Heart left ventricle (tissue), 16 donors: ENCODE data around the gene TXNDC9. TPM values are rescaled to one million over a fixed set of nuclear protein-coding genes. Genes with fewer than 3 reads are reported as not detected.

Experiments used
- ATAC-seq, 4 donors: fragments of 200-7000 bp; cut with Tn5 transposase; one replicate each; pipeline ENCODE4 v1.9.1; 2020 to 2022; ENCODE audit warnings: moderate library complexity in 4 of 4, mild to moderate bottlenecking in 3 of 4, moderate number of reproducible peaks in 1 of 4
- DNase-seq, 5 donors: peaks; one replicate each; pipeline ENCODE4 v3.0.0-alpha.2; 2020
- H3K27ac ChIP-seq, 12 donors: fragments of 200-600 bp; sonication (generic) in 4 of 12; one replicate each; pipeline versions ENCODE4 v1.5.0 to v1.8.0; 2016 to 2022; ENCODE audit warnings: mild to moderate bottlenecking in 2 of 12
- H3K27me3 ChIP-seq, 9 donors: fragments of 200-600 bp; sonication (generic) in 2 of 9; one replicate each; pipeline versions ENCODE4 v1.5.1 to v1.8.0; 2016 to 2022; ENCODE audit warnings: mild to moderate bottlenecking in 3 of 9
- H3K36me3 ChIP-seq, 9 donors: fragments of 200-600 bp; sonication (generic) in 2 of 9; one replicate each; pipeline versions ENCODE4 v1.5.0 to v1.8.0; 2018 to 2022; ENCODE audit warnings: mild to moderate bottlenecking in 2 of 9
- H3K4me1 ChIP-seq, 12 donors: fragments of 200-600 bp; sonication (generic) in 4 of 12; one replicate each; pipeline versions ENCODE4 v1.5.0 to v1.8.0; 2016 to 2022; ENCODE audit warnings: mild to moderate bottlenecking in 3 of 12
- H3K4me3 ChIP-seq, 12 donors: fragments of 200-600 bp; sonication (generic) in 4 of 12; one replicate each; pipeline versions ENCODE4 v1.5.0 to v1.8.0; 2017 to 2022; ENCODE audit warnings: mild to moderate bottlenecking in 9 of 12, moderate library complexity in 4 of 12
- H3K9me3 ChIP-seq, 12 donors: fragments of 200-600 bp; sonication (generic) in 4 of 12; one replicate each; pipeline versions ENCODE4 v1.5.0 to v1.8.0; 2016 to 2022; ENCODE audit warnings: mild to moderate bottlenecking in 1 of 12
- POLR2A ChIP-seq, 2 donors: fragments of 450-650 bp; IDR thresholded peaks; one replicate each; pipeline ENCODE4 v1.6.1; 2017; ENCODE audit warnings: antibody characterized with exemption in 2 of 2, mild to moderate bottlenecking in 2 of 2, moderate library complexity in 2 of 2
- WGBS, 4 donors: extraction: QIAGEN DNeasy Blood & Tissue Kit in 2 of 4; methylation state at CpG; one replicate each; pipeline versions ENCODE4 v1.1.5 to v1.1.7; 2013 to 2018; 5-methylcytosine and 5-hydroxymethylcytosine counted together
- intact Hi-C, 10 donors: fragments of 100-400 bp; cut with DNase I; formaldehyde crosslinking; loops; one replicate each; pipeline versions ENCODE4 v1.11.1 to v1.14.2; 2022
- polyA plus RNA-seq, 2 donors: library from polyadenylated mRNA; stranded (reverse); fragments of 200-250 nt; gene quantifications; one replicate each; pipeline ENCODE4 v1.2.3, GENCODE V29; 2013
- total RNA-seq, 9 donors: library from RNA; depleted of rRNA in 2 of 9; stranded (reverse); fragments of >200 nt in 2 of 9; fragmentation: NEBNext Ultra II Directional in 3 of 9; extraction: Animal tissue kit (Norgen Biotek cat#: 25700) in 3 of 9; gene quantifications; one replicate each; pipeline versions ENCODE4 v1.1.0 to v1.2.4, GENCODE V29; 2016 to 2023
- TF ChIP-seq, protein P1 (sequence below), 12 donors: fragments of 200-600 bp; sonication (generic) in 4 of 12; IDR thresholded peaks; one replicate each; pipeline versions ENCODE4 v1.5.0 to v1.8.0; 2018 to 2022; ENCODE audit warnings: antibody characterized with exemption in 12 of 12, mild to moderate bottlenecking in 5 of 12
- donor health status: ischemic (EF 13 %, LVEDD 7.1; RV severe dilation, severe dysfunction).
- donor health status: healthy with polysubstance abuse.
- donor health status: DM: no; HTN: yes; CAD: no.
- donor health status: DM: no; HTN: no; CAD: no.
- donor health status: ischemic (EF 25% LVEDD 6.9; RV normal size, moderate dysfunction).
- donor health status: ischemic (EF 25% LVEDD 5.7; RV mildly dilated, moderate dysfunction).
- donor health status: healthy.
- donor health status: DM: yes; HTN: yes; CAD: no.
- donor health status: ischemic (EF 35%, LVEDD 5.7; RV mildly dilated, moderate dysfunction).
- donor health status: nonischemic (EF 11% LVEDD 7.7; RV severe dilation, severe dysfunction).
- donor health status: DM: yes; HTN: yes; CAD: no.
- donor health status: PGD.
- donor health status: ischemic (EF 29% LVEDD 5.4; RV normal size, mild dysfunction).
- donor health status: nonischemic (EF 23%, LVEDD 6.1; RV moderate dilation, normal function).

The TXNDC9 gene
- total and polyA plus RNA-seq, 11 donors, result 15.8 to 37.5 (median 22.7) TPM

- Histone ChIP-seq H3K4me1 (peaks cover 3 to 61% (median 36%) of the 10 kb centered on the region in 12 donors), H3K27me3 (no peaks in the 10 kb centered on the region), H3K4me3 (peak overlapping the region; percentile 48 to 96 (median 82)), H3K9me3 (no peaks in the 10 kb centered on the region), H3K36me3 (peaks cover 0 to 8% (median under 1%) of the 10 kb centered on the region in 9 donors), H3K27ac (peak overlapping the region in 11 of 12 donors; percentile 84 to 97 (median 93))
- DNase-seq (no peak), ATAC-seq (no peak)
- WGBS, 4 donors, result 3 to 5% (median 4%) methylated on average over 17 of the region's 17 CpGs
- TF ChIP-seq POLR2A (IDR thresholded peaks at IDR 0.05), result no peak
- TF ChIP-seq, protein P1, sequence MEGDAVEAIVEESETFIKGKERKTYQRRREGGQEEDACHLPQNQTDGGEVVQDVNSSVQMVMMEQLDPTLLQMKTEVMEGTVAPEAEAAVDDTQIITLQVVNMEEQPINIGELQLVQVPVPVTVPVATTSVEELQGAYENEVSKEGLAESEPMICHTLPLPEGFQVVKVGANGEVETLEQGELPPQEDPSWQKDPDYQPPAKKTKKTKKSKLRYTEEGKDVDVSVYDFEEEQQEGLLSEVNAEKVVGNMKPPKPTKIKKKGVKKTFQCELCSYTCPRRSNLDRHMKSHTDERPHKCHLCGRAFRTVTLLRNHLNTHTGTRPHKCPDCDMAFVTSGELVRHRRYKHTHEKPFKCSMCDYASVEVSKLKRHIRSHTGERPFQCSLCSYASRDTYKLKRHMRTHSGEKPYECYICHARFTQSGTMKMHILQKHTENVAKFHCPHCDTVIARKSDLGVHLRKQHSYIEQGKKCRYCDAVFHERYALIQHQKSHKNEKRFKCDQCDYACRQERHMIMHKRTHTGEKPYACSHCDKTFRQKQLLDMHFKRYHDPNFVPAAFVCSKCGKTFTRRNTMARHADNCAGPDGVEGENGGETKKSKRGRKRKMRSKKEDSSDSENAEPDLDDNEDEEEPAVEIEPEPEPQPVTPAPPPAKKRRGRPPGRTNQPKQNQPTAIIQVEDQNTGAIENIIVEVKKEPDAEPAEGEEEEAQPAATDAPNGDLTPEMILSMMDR (IDR thresholded peaks at IDR 0.05), result no peak
- intact Hi-C loops, result loop anchor here in 9 of 10 donors (5.0 to 10.0 kb wide), 6 partner anchors 64 to 183 kb away; partner anchors contain the start of genes MITD1 (in 5 of the 9), MRPL30 (in 5 of the 9), LIPT1 (in 2 of the 9) and TSGA10 (in 2 of the 9)
Observed at GRCh38 chr2:99338029-99338585, 2.0 kb upstream of the TXNDC9 start.

DNA sequence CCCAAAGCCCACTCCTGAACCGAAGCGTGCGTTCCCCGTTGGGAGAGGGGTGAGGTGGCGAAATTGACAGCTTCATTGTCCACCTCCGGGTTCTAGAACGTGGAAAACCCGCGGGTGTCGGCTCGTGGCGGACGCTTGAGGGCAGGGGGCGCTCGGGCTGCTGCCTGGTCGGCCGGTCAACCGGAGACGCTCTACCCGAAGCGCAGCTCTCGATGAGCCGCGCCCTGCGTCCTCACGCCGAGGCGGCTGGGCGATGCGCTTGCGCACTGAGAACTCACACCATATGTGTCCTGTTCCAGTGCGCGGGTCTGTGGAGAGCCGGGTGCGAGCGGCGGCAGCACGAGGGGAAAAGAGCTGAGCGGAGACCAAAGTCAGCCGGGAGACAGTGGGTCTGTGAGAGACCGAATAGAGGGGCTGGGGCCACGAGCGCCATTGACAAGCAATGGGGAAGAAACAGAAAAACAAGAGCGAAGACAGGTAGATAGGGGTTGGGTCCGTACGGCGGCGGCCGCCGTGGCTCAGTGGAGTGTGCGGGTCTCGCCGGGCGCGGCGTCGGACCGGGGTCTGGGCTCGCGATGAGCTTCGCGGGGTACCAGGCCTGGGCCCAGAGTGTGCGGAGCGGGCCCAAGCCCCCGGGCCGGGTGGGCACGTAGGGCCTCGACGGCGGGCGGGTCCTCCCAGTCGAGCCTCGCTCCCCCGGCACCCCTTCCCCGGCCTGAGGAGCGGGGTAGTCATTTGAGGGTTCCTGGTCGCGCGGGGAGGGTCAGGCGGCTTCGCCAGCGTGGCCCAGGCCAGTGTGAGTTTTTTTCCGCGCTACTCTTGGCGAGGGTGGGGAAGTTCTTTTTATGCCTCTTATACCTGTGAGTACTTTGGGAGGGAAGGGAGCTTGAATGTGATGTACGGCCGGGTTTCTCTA, 1.2 kb upstream of the TXNDC9 start, which contains the start of gene EIF5B:
TSS of gene EIF5B (plus strand) at position 277 of the 916 bp plus-strand sequence. CDS start at position 443, 166 bp downstream.
- intact Hi-C loops, result loop anchor here (1.0 to 10.0 kb wide), 9 partner anchors 65 to 183 kb away; partner anchors contain the start of genes REV1 (in 8 of the 10), MITD1 (in 6 of the 10), MRPL30 (in 6 of the 10) and LIPT1 (in 2 of the 10)
- ATAC-seq, result peak; percentile 89 to 94 (median 92)
- 0% methylated on average over 60 to 87 of the region's 87 CpGs for WGBS, 4 donors

GRCh38 chr2:99336804-99337112, 625 bp upstream of the TXNDC9 start:
- ATAC-seq, result peak in 2 of 4 donors; percentile 0
- Histone ChIP-seq H3K27me3 (no peaks in the 10 kb centered on the region), H3K36me3 (peaks cover 0 to 21% (median 14%) of the 10 kb centered on the region in 9 donors), H3K27ac (peak overlapping the region; percentile 76 to 97 (median 92)), H3K4me3 (peak overlapping the region; percentile 8 to 96 (median 82)), H3K4me1 (peaks cover 3 to 61% (median 36%) of the 10 kb centered on the region in 12 donors), H3K9me3 (no peaks in the 10 kb centered on the region)
- intact Hi-C loops, result loop anchor here (1.0 to 10.0 kb wide), 10 partner anchors 66 to 182 kb away; partner anchors contain the start of genes REV1 (in 9 of the 10), MITD1 (in 8 of the 10), MRPL30 (in 8 of the 10) and LIPT1 (in 2 of the 10)
- DNase-seq, result no peak
- 0 to 2% (median 0%) methylated on average over 8 of the region's 8 CpGs for WGBS, 4 donors
- TF ChIP-seq, protein P1 (IDR thresholded peaks at IDR 0.05), result no peak
- TF ChIP-seq POLR2A (IDR thresholded peaks at IDR 0.05), result no peak

More for the DNA sequence above, 1.2 kb upstream of the TXNDC9 start, which contains the start of gene EIF5B:
- TF ChIP-seq POLR2A (IDR thresholded peaks at IDR 0.05), result peak in 1 of 2 donors; percentile 59
- TF ChIP-seq, protein P1 (IDR thresholded peaks at IDR 0.05), result peak; percentile 36 to 95 (median 74)
- peak; percentile 96 to 99 (median 98) for DNase-seq
- Histone ChIP-seq H3K36me3 (peaks cover 0 to 15% (median 8%) of the 10 kb centered on the region in 9 donors), H3K27me3 (no peaks in the 10 kb centered on the region), H3K4me1 (peaks cover 3 to 61% (median 36%) of the 10 kb centered on the region in 12 donors), H3K9me3 (no peaks in the 10 kb centered on the region), H3K4me3 (peak within 1 kb of the TSS; percentile 48 to 96 (median 82)), H3K27ac (peak within 1 kb of the TSS; percentile 76 to 97 (median 92))
